Measurements from ENCODE around the gene A1BG.

A1BG gene

GRCh38 chr19:58386576-58387337 lies 33.5 kb upstream of the A1BG start, which contains the start of gene RPS5:
RPS5 (plus strand) TSS chr19:58387269; CDS start chr19:58388138, 869 bp downstream.
- TF ChIP-seq, protein P1, sequence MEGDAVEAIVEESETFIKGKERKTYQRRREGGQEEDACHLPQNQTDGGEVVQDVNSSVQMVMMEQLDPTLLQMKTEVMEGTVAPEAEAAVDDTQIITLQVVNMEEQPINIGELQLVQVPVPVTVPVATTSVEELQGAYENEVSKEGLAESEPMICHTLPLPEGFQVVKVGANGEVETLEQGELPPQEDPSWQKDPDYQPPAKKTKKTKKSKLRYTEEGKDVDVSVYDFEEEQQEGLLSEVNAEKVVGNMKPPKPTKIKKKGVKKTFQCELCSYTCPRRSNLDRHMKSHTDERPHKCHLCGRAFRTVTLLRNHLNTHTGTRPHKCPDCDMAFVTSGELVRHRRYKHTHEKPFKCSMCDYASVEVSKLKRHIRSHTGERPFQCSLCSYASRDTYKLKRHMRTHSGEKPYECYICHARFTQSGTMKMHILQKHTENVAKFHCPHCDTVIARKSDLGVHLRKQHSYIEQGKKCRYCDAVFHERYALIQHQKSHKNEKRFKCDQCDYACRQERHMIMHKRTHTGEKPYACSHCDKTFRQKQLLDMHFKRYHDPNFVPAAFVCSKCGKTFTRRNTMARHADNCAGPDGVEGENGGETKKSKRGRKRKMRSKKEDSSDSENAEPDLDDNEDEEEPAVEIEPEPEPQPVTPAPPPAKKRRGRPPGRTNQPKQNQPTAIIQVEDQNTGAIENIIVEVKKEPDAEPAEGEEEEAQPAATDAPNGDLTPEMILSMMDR (IDR thresholded peaks at IDR 0.05; ENCODE audit: insufficient read depth, low read length) = no peak
- peak; percentile 88 for TF ChIP-seq GABPA (IDR thresholded peaks at IDR 0.05; ENCODE audit: low read depth)
- no peak for TF ChIP-seq SPI1 (IDR thresholded peaks at IDR 0.05; ENCODE audit: borderline replicate concordance, low read depth)
- TF ChIP-seq POLR2AphosphoS5 (IDR thresholded peaks at IDR 0.05; ENCODE audit: low read depth) = peak; percentile 95
- TF ChIP-seq, protein P2, sequence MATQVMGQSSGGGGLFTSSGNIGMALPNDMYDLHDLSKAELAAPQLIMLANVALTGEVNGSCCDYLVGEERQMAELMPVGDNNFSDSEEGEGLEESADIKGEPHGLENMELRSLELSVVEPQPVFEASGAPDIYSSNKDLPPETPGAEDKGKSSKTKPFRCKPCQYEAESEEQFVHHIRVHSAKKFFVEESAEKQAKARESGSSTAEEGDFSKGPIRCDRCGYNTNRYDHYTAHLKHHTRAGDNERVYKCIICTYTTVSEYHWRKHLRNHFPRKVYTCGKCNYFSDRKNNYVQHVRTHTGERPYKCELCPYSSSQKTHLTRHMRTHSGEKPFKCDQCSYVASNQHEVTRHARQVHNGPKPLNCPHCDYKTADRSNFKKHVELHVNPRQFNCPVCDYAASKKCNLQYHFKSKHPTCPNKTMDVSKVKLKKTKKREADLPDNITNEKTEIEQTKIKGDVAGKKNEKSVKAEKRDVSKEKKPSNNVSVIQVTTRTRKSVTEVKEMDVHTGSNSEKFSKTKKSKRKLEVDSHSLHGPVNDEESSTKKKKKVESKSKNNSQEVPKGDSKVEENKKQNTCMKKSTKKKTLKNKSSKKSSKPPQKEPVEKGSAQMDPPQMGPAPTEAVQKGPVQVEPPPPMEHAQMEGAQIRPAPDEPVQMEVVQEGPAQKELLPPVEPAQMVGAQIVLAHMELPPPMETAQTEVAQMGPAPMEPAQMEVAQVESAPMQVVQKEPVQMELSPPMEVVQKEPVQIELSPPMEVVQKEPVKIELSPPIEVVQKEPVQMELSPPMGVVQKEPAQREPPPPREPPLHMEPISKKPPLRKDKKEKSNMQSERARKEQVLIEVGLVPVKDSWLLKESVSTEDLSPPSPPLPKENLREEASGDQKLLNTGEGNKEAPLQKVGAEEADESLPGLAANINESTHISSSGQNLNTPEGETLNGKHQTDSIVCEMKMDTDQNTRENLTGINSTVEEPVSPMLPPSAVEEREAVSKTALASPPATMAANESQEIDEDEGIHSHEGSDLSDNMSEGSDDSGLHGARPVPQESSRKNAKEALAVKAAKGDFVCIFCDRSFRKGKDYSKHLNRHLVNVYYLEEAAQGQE (IDR thresholded peaks at IDR 0.05; ENCODE audit: insufficient replicate concordance, low read depth) = peak; percentile 73
- Histone ChIP-seq H3K27ac (replicated peaks) (peak within 1 kb of the TSS; percentile 98), H3K4me3 (replicated peaks; ENCODE audit: insufficient read depth, low read length) (peak within 1 kb of the TSS; percentile 81), H3K27me3 (ENCODE audit: insufficient read depth, poor library complexity, severe bottlenecking) (no peaks in the 10 kb centered on the region)
- peak; percentile 99 for DNase-seq (ENCODE audit: low read depth in 1 of 2, low spot score in 1 of 2)

GRCh38 chr19:58385891-58386575 lies 32.7 kb upstream of the A1BG start:
- peak in 1 of 2 experiments; percentile 18 for DNase-seq (ENCODE audit: low read depth in 1 of 2, low spot score in 1 of 2)
- Histone ChIP-seq H3K4me3 (replicated peaks; ENCODE audit: insufficient read depth, low read length) (peak overlapping the region; percentile 43), H3K27ac (replicated peaks) (peak overlapping the region; percentile 98), H3K27me3 (ENCODE audit: insufficient read depth, poor library complexity, severe bottlenecking) (no peaks in the 10 kb centered on the region)
- TF ChIP-seq GABPA (IDR thresholded peaks at IDR 0.05; ENCODE audit: low read depth) (no peak), POLR2AphosphoS5 (IDR thresholded peaks at IDR 0.05; ENCODE audit: low read depth) (no peak), SPI1 (IDR thresholded peaks at IDR 0.05; ENCODE audit: borderline replicate concordance, low read depth) (no peak)
- TF ChIP-seq, protein P2 (IDR thresholded peaks at IDR 0.05; ENCODE audit: insufficient replicate concordance, low read depth) = no peak
- TF ChIP-seq, protein P1 (IDR thresholded peaks at IDR 0.05; ENCODE audit: insufficient read depth, low read length) = no peak

DNA sequence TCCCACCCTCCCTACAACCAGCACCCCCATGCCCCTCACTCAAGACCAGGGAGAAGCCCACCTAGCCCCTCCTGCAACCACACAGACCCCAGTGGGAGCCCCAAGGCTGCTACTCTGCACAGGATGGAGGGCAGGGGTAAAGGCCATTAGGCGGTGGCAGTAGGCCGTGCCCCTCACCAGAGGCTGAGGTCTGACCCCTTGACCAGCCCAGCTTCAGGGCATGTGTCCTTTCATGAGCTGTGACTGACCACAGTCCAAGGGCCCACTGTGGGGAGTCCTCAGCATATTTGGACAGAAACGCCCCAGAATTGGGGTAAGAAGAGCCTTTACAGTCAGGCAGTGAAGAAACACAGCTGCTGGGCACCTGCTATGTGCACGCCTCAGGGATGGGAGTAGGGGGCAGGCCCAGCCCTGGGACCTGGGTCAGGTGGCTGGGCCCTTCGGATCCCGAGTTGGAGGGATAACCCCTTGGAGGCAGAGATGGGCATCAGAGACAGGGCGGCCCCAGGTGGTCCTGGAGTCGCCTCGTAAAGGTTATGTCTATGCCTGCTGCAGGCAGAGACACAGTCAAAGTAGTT lies 32.1 kb upstream of the A1BG start:
- Histone ChIP-seq H3K4me3 (replicated peaks; ENCODE audit: insufficient read depth, low read length) (no peak overlapping the region), H3K27ac (replicated peaks) (peak overlapping the region; percentile 98), H3K27me3 (ENCODE audit: insufficient read depth, poor library complexity, severe bottlenecking) (no peaks in the 10 kb centered on the region)
- TF ChIP-seq, protein P1 (IDR thresholded peaks at IDR 0.05; ENCODE audit: insufficient read depth, low read length) = no peak
- no peak for TF ChIP-seq GABPA (IDR thresholded peaks at IDR 0.05; ENCODE audit: low read depth)
- TF ChIP-seq, protein P2 (IDR thresholded peaks at IDR 0.05; ENCODE audit: insufficient replicate concordance, low read depth) = no peak
- DNase-seq (ENCODE audit: low read depth in 1 of 2, low spot score in 1 of 2) = no peak
